ENCODE results near the gene OTUD3.

The OTUD3 gene

GRCh38 chr1:19920132-19920710, 38.0 kb downstream of the OTUD3 start:
- TF ChIP-seq, protein P1, sequence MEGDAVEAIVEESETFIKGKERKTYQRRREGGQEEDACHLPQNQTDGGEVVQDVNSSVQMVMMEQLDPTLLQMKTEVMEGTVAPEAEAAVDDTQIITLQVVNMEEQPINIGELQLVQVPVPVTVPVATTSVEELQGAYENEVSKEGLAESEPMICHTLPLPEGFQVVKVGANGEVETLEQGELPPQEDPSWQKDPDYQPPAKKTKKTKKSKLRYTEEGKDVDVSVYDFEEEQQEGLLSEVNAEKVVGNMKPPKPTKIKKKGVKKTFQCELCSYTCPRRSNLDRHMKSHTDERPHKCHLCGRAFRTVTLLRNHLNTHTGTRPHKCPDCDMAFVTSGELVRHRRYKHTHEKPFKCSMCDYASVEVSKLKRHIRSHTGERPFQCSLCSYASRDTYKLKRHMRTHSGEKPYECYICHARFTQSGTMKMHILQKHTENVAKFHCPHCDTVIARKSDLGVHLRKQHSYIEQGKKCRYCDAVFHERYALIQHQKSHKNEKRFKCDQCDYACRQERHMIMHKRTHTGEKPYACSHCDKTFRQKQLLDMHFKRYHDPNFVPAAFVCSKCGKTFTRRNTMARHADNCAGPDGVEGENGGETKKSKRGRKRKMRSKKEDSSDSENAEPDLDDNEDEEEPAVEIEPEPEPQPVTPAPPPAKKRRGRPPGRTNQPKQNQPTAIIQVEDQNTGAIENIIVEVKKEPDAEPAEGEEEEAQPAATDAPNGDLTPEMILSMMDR (IDR thresholded peaks at IDR 0.05; ENCODE audit: extremely low read depth, insufficient read depth, missing control alignments), result no peak
- no peak for DNase-seq (ENCODE audit: low spot score)
- in situ Hi-C loops (cut with MboI; ENCODE audit: low pct_unique_long_range_greater_than_20kb, low sequenced_read_pairs, unreplicated experiment), result loop anchor here (25.0 kb wide), 1 partner anchor 217 kb away; the partner anchor contains the start of gene PLA2G2F

GRCh38 chr1:19921310-19921709, 39.1 kb downstream of the OTUD3 start:
- in situ Hi-C loops (cut with MboI; ENCODE audit: low pct_unique_long_range_greater_than_20kb, low sequenced_read_pairs, unreplicated experiment), result loop anchor here (25.0 kb wide), 1 partner anchor 216 kb away; the partner anchor contains the start of gene PLA2G2F
- TF ChIP-seq, protein P1 (IDR thresholded peaks at IDR 0.05; ENCODE audit: extremely low read depth, insufficient read depth, missing control alignments), result no peak
- DNase-seq (ENCODE audit: low spot score), result no peak

- DNase-seq (ENCODE audit: low spot score), result no peak
- in situ Hi-C loops (cut with MboI; ENCODE audit: low pct_unique_long_range_greater_than_20kb, low sequenced_read_pairs, unreplicated experiment), result loop anchor here (25.0 kb wide), 1 partner anchor 215 kb away; the partner anchor contains the start of gene PLA2G2F
- TF ChIP-seq, protein P1 (IDR thresholded peaks at IDR 0.05; ENCODE audit: extremely low read depth, insufficient read depth, missing control alignments), result no peak
Observed at GRCh38 chr1:19922015-19922688, 40.0 kb downstream of the OTUD3 start.

GRCh38 chr1:19923137-19923952, 41.1 kb downstream of the OTUD3 start, which contains the start of gene PLA2G2E:
Gene PLA2G2E, minus strand, starts transcription at chr1:19923617. Its CDS starts 58 bp downstream, at chr1:19923559.
- TF ChIP-seq, protein P1 (IDR thresholded peaks at IDR 0.05; ENCODE audit: extremely low read depth, insufficient read depth, missing control alignments), result no peak
- in situ Hi-C loops (cut with MboI; ENCODE audit: low pct_unique_long_range_greater_than_20kb, low sequenced_read_pairs, unreplicated experiment), result loop anchor here (25.0 kb wide), 1 partner anchor 214 kb away; the partner anchor contains the start of gene PLA2G2F
- DNase-seq (ENCODE audit: low spot score), result no peak

GRCh38 chr1:19923953-19924346, 41.8 kb downstream of the OTUD3 start:
- DNase-seq (ENCODE audit: low spot score), result no peak
- TF ChIP-seq, protein P1 (IDR thresholded peaks at IDR 0.05; ENCODE audit: extremely low read depth, insufficient read depth, missing control alignments), result no peak
- in situ Hi-C loops (cut with MboI; ENCODE audit: low pct_unique_long_range_greater_than_20kb, low sequenced_read_pairs, unreplicated experiment), result loop anchor here (25.0 kb wide), 1 partner anchor 213 kb away; the partner anchor contains the start of gene PLA2G2F
